HL-60 (cell line): ENCODE measurements around the gene FLG2.
"Not testable (repeated sequence)": the region's sequence is repeated elsewhere in the genome, so short reads cannot be mapped to it uniquely, and the experiment has no call there.

ENCODE experiments used
- CTCF ChIP-seq: IDR thresholded peaks from one replicate; pipeline ENCODE4 v1.5.1; 2011; ENCODE audit warnings: low read length, control low read depth, inconsistent platforms; ENCODE audit not compliant: insufficient read depth
- GABPA ChIP-seq: IDR thresholded peaks from 2 replicates; pipeline ENCODE4 v1.6.1; 2012; ENCODE audit warnings: low read depth
- POLR2AphosphoS5 ChIP-seq: IDR thresholded peaks from 2 replicates; pipeline ENCODE4 v1.6.1; 2012; ENCODE audit warnings: low read depth

DNA sequence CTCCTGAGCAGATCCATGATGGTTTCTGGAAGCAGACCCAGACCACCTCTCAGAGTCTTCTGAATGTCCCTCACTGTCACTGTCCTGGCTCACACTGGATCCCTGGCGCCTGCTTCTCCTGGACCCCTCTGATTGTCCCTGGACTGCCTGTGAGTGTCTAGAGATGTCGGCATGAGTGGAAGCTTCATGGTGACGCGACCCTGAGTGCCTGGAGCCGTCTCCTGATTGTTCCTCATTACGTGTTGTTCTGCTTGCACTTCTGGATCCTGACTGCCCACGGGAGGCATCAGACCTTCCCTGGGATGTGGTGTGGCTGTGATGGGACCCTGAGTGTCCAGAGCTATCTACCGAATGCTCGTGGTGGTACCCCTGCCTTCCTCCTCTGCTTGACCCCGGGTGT lies 53.7 kb downstream of the FLG2 start:
- not testable (repeated sequence) for TF ChIP-seq CTCF, POLR2AphosphoS5, GABPA
